WERI-Rb-1 (cell line): ENCODE measurements around the gene SLC24A3.

Experiments
- DNase-seq: peaks from one replicate; pipeline ENCODE4 v3.0.0-alpha.2; 2020
- H3K27ac ChIP-seq: fragments of 250-450 bp; sonication (Bioruptor Pico); 2 replicates; pipeline ENCODE4 v1.5.1; 2020; ENCODE audit warnings: mild to moderate bottlenecking, moderate library complexity
- H3K27me3 ChIP-seq: fragments of 250-450 bp; sonication (Bioruptor Pico); 2 replicates; pipeline ENCODE4 v1.5.1; 2021; ENCODE audit warnings: mild to moderate bottlenecking, low read depth, moderate library complexity; ENCODE audit not compliant: insufficient read depth, severe bottlenecking
- H3K36me3 ChIP-seq: fragments of 250-450 bp; sonication (Bioruptor Pico); 2 replicates; pipeline ENCODE4 v1.5.1; 2020; ENCODE audit warnings: mild to moderate bottlenecking, moderate library complexity
- H3K4me3 ChIP-seq: 2 replicates; pipeline ENCODE4 v1.5.1; 2011; ENCODE audit warnings: low read depth, mild to moderate bottlenecking, control low read depth, low read length
- H3K9me3 ChIP-seq: fragments of 250-450 bp; sonication (Bioruptor Pico); 2 replicates; pipeline ENCODE4 v1.5.1; 2021; ENCODE audit warnings: mild to moderate bottlenecking, moderate library complexity; ENCODE audit not compliant: severe bottlenecking
- CTCF ChIP-seq: IDR thresholded peaks from 2 replicates; pipeline ENCODE4 v1.5.1; 2011; ENCODE audit warnings: low read depth, mild to moderate bottlenecking, control low read depth, inconsistent platforms, low read length

The SLC24A3 gene

GRCh38 chr20:19725373-19725772 is 512.9 kb downstream of the SLC24A3 start:
- Histone ChIP-seq H3K9me3 (no peaks in the 10 kb centered on the region), H3K4me3 (no peak overlapping the region), H3K27me3 (no peaks in the 10 kb centered on the region), H3K36me3 (no peaks in the 10 kb centered on the region), H3K27ac (no peak overlapping the region)
- no peak for DNase-seq
- no peak for TF ChIP-seq CTCF

GRCh38 chr20:19725814-19726525 is 513.5 kb downstream of the SLC24A3 start:
- Histone ChIP-seq H3K27ac (no peak overlapping the region), H3K4me3 (no peak overlapping the region), H3K27me3 (no peaks in the 10 kb centered on the region)

GRCh38 chr20:19727251-19727847 is 514.9 kb downstream of the SLC24A3 start:
- no peak overlapping the region for H3K27ac ChIP-seq
- H3K36me3 ChIP-seq, result no peaks in the 10 kb centered on the region
- no peaks in the 10 kb centered on the region for H3K9me3 ChIP-seq
- no peaks in the 10 kb centered on the region for H3K27me3 ChIP-seq
- no peak for TF ChIP-seq CTCF
- DNase-seq, result no peak
- H3K4me3 ChIP-seq, result no peak overlapping the region

More at GRCh38 chr20:19725814-19726525, 513.5 kb downstream of the SLC24A3 start:
- no peak for TF ChIP-seq CTCF
- DNase-seq, result no peak
- Histone ChIP-seq H3K36me3 (no peaks in the 10 kb centered on the region), H3K9me3 (no peaks in the 10 kb centered on the region)

GRCh38 chr20:19729672-19730071 is 517.2 kb downstream of the SLC24A3 start:
- H3K27ac ChIP-seq, result no peak overlapping the region
- H3K27me3 ChIP-seq, result no peaks in the 10 kb centered on the region
- no peak for DNase-seq
- no peak for TF ChIP-seq CTCF
- no peak overlapping the region for H3K4me3 ChIP-seq
- no peaks in the 10 kb centered on the region for H3K9me3 ChIP-seq
- no peaks in the 10 kb centered on the region for H3K36me3 ChIP-seq

GRCh38 chr20:19730706-19731105 is 518.3 kb downstream of the SLC24A3 start:
- no peaks in the 10 kb centered on the region for H3K27me3 ChIP-seq
- no peaks in the 10 kb centered on the region for H3K36me3 ChIP-seq
- no peaks in the 10 kb centered on the region for H3K9me3 ChIP-seq
- no peak for DNase-seq
- H3K4me3 ChIP-seq, result no peak overlapping the region
- TF ChIP-seq CTCF, result no peak
- no peak overlapping the region for H3K27ac ChIP-seq

- no peak for DNase-seq
- Histone ChIP-seq H3K4me3 (no peak overlapping the region), H3K27me3 (no peaks in the 10 kb centered on the region), H3K27ac (no peak overlapping the region), H3K36me3 (no peaks in the 10 kb centered on the region), H3K9me3 (no peaks in the 10 kb centered on the region)
- no peak for TF ChIP-seq CTCF
Measured at GRCh38 chr20:19734811-19735210, 522.4 kb downstream of the SLC24A3 start.
